HG02884 (cell line): Measurements from ENCODE around the gene SAMD3.
"Not testable (repeated sequence)": the region's sequence is repeated elsewhere in the genome, so short reads cannot be mapped to it uniquely, and the experiment has no call there.

Experiments used
- ATAC-seq: cut with Tn5 transposase; IDR thresholded peaks from one replicate; pipeline ENCODE4 v1.9.1; 2021; ENCODE audit warnings: mild to moderate bottlenecking, moderate library complexity; ENCODE audit not compliant: unreplicated experiment

Gene SAMD3

GRCh38 chr6:130138116-130138908 is 84.4 kb downstream of the SAMD3 start:
- peak; percentile 66 for ATAC-seq

GRCh38 chr6:130136798-130137197 is 86.0 kb downstream of the SAMD3 start:
- ATAC-seq = no peak

- ATAC-seq = no peak
Observed at GRCh38 chr6:130134582-130134981, 88.2 kb downstream of the SAMD3 start.

- peak; percentile 86 for ATAC-seq
Observed at GRCh38 chr6:130132286-130132701, 90.5 kb downstream of the SAMD3 start.

GRCh38 chr6:130129762-130130246 is 92.9 kb downstream of the SAMD3 start:
- no peak for ATAC-seq

GRCh38 chr6:130128326-130128725 is 94.4 kb downstream of the SAMD3 start:
- no peak for ATAC-seq

- no peak for ATAC-seq
Observed at GRCh38 chr6:130127195-130127594, 95.6 kb downstream of the SAMD3 start.

- no peak for ATAC-seq
Observed at GRCh38 chr6:130122243-130122642, 100.5 kb downstream of the SAMD3 start.

GRCh38 chr6:130120731-130121130 is 102.0 kb downstream of the SAMD3 start:
- no peak for ATAC-seq

GRCh38 chr6:130119211-130119610 is 103.5 kb downstream of the SAMD3 start:
- no peak for ATAC-seq

- ATAC-seq = no peak
Observed at GRCh38 chr6:130118236-130118635, 104.5 kb downstream of the SAMD3 start.

- ATAC-seq = not testable (repeated sequence)
Observed at GRCh38 chr6:130117187-130117701, 105.5 kb downstream of the SAMD3 start.

- ATAC-seq = no peak
Observed at GRCh38 chr6:130116273-130116672, 106.5 kb downstream of the SAMD3 start.

- peak; percentile 89 for ATAC-seq
Observed at GRCh38 chr6:130115036-130115435, 107.7 kb downstream of the SAMD3 start.

GRCh38 chr6:130113201-130113710 is 109.5 kb downstream of the SAMD3 start:
- ATAC-seq = no peak

- ATAC-seq = no peak
Observed at GRCh38 chr6:130111031-130111430, 111.7 kb downstream of the SAMD3 start.

GRCh38 chr6:130107710-130108109 is 115.0 kb downstream of the SAMD3 start:
- no peak for ATAC-seq

GRCh38 chr6:130105996-130106704 is 116.6 kb downstream of the SAMD3 start:
- ATAC-seq = peak; percentile 90

- no peak for ATAC-seq
Observed at GRCh38 chr6:130099119-130099518, 123.6 kb downstream of the SAMD3 start.

- no peak for ATAC-seq
Observed at GRCh38 chr6:130098317-130098716, 124.4 kb downstream of the SAMD3 start.
